MM.1S (cell line): Measurements from ENCODE around the gene LINGO4.

Experiments used
- DNase-seq: peaks from one replicate; pipeline ENCODE4 v3.0.0-alpha.2; 2015
- H2AFZ ChIP-seq: fragments of 300-600 bp; sonication (generic); 2 replicates; pipeline ENCODE4 v1.6.0; 2016; ENCODE audit warnings: antibody characterized with exemption, low read length
- H3F3A ChIP-seq: fragments of 300-600 bp; sonication (generic); 2 replicates; pipeline ENCODE4 v1.6.1; 2016; ENCODE audit warnings: mild to moderate bottlenecking, antibody characterized with exemption, low read length, moderate library complexity, mixed read lengths; ENCODE audit not compliant: insufficient read depth
- H3K27ac ChIP-seq: fragments of 300-600 bp; sonication (generic); 2 replicates; pipeline ENCODE4 v1.5.1; 2016; ENCODE audit warnings: mild to moderate bottlenecking, low read length
- H3K27me3 ChIP-seq: fragments of 300-600 bp; sonication (generic); replicated peaks from 2 replicates; pipeline ENCODE4 v1.6.0; 2016; ENCODE audit warnings: low read length; ENCODE audit not compliant: insufficient read depth
- H3K36me3 ChIP-seq: fragments of 300-600 bp; sonication (generic); replicated peaks from 2 replicates; pipeline ENCODE4 v1.6.1; 2016; ENCODE audit warnings: mild to moderate bottlenecking, low read length, mixed read lengths; ENCODE audit not compliant: insufficient read depth
- H3K4me1 ChIP-seq: fragments of 300-600 bp; sonication (generic); 2 replicates; pipeline ENCODE4 v1.6.1; 2016; ENCODE audit warnings: low read length, mixed read lengths
- H3K4me2 ChIP-seq: fragments of 300-600 bp; sonication (generic); 2 replicates; pipeline ENCODE4 v1.6.0; 2016; ENCODE audit warnings: low read depth, low read length
- H3K4me3 ChIP-seq: fragments of 300-600 bp; sonication (generic); 2 replicates; pipeline ENCODE4 v1.5.1; 2016; ENCODE audit warnings: low read length, mixed read lengths
- H3K79me2 ChIP-seq: fragments of 300-600 bp; sonication (generic); 2 replicates; pipeline ENCODE4 v1.6.1; 2016; ENCODE audit warnings: mixed run types, low read length, mixed read lengths
- H3K9ac ChIP-seq: fragments of 300-600 bp; sonication (generic); 2 replicates; pipeline ENCODE4 v1.6.1; 2016; ENCODE audit warnings: low read length, mixed read lengths
- H3K9me2 ChIP-seq: fragments of 300-600 bp; sonication (generic); replicated peaks from 2 replicates; pipeline ENCODE4 v1.6.1; 2016; ENCODE audit warnings: mild to moderate bottlenecking, low read length, mixed read lengths; ENCODE audit not compliant: insufficient read depth
- H3K9me3 ChIP-seq: fragments of 300-600 bp; sonication (generic); replicated peaks from 2 replicates; pipeline ENCODE4 v1.6.1; 2016; ENCODE audit warnings: mild to moderate bottlenecking, low read length, mixed read lengths; ENCODE audit not compliant: insufficient read depth
- H4K20me1 ChIP-seq: fragments of 300-600 bp; sonication (generic); 2 replicates; pipeline ENCODE4 v1.6.1; 2016; ENCODE audit warnings: mild to moderate bottlenecking, low read length, moderate library complexity, mixed read lengths; ENCODE audit not compliant: insufficient read depth
- CTCF ChIP-seq: fragments of 300-600 bp; sonication (generic); IDR thresholded peaks from 2 replicates; pipeline ENCODE4 v1.5.1; 2016; ENCODE audit warnings: antibody characterized with exemption, low read length, mixed read lengths
- EZH2 ChIP-seq: fragments of 300-600 bp; sonication (generic); optimal IDR thresholded peaks from 2 replicates; pipeline ENCODE3; 2017; ENCODE audit warnings: low read depth, mild to moderate bottlenecking, antibody characterized with exemption, low read length, mixed read lengths
- EZH2phosphoT487 ChIP-seq: fragments of 300-600 bp; sonication (generic); IDR thresholded peaks from 2 replicates; pipeline ENCODE4 v1.6.1; 2018; ENCODE audit warnings: antibody characterized with exemption, low read length

Gene LINGO4

GRCh38 chr1:151806170-151806569 is 951 bp upstream of the LINGO4 start:
- Histone ChIP-seq H3K4me3 (no peak overlapping the region), H3F3A (no peaks in the 10 kb centered on the region), H3K27me3 (no peaks in the 10 kb centered on the region; the same call in 1 of the 2 replicates), H3K27ac (no peak overlapping the region), H3K79me2 (no peaks in the 10 kb centered on the region), H3K36me3 (no peaks in the 10 kb centered on the region), H3K9me3 (no peaks in the 10 kb centered on the region), H4K20me1 (no peaks in the 10 kb centered on the region), H3K4me1 (no peaks in the 10 kb centered on the region), H2AFZ (no peak overlapping the region), H3K4me2 (no peak overlapping the region), H3K9ac (no peak overlapping the region), H3K9me2 (no peaks in the 10 kb centered on the region)
- TF ChIP-seq EZH2phosphoT487 (no peak), CTCF (no peak), EZH2 (no peak)
- no peak for DNase-seq

GRCh38 chr1:151803915-151804314 is 1.3 kb downstream of the LINGO4 start:
- Histone ChIP-seq H3K4me2 (no peak overlapping the region), H3K27ac (no peak overlapping the region), H3K4me3 (no peak overlapping the region), H2AFZ (no peak overlapping the region), H3K9me2 (no peaks in the 10 kb centered on the region), H3K9me3 (no peaks in the 10 kb centered on the region), H3K27me3 (no peaks in the 10 kb centered on the region; the same call in 1 of the 2 replicates), H3K4me1 (no peaks in the 10 kb centered on the region), H3K9ac (no peak overlapping the region), H3K79me2 (no peaks in the 10 kb centered on the region), H4K20me1 (no peaks in the 10 kb centered on the region), H3K36me3 (no peaks in the 10 kb centered on the region), H3F3A (no peaks in the 10 kb centered on the region)
- TF ChIP-seq EZH2, result no peak
- no peak for DNase-seq

- no peaks in the 10 kb centered on the region for H3K36me3 ChIP-seq
- no peak for DNase-seq
- no peaks in the 10 kb centered on the region; the same call in 1 of the 2 replicates for H3K27me3 ChIP-seq
- no peak overlapping the region for H3K4me2 ChIP-seq
- H3K9me2 ChIP-seq, result no peaks in the 10 kb centered on the region
- H4K20me1 ChIP-seq, result no peaks in the 10 kb centered on the region
- H3K4me3 ChIP-seq, result no peak overlapping the region
- no peaks in the 10 kb centered on the region for H3K79me2 ChIP-seq
- H3K9me3 ChIP-seq, result no peaks in the 10 kb centered on the region
- no peak for TF ChIP-seq CTCF
- no peak for TF ChIP-seq EZH2
- TF ChIP-seq EZH2phosphoT487, result no peak
- no peak overlapping the region for H3K9ac ChIP-seq
- H3K27ac ChIP-seq, result no peak overlapping the region
- H2AFZ ChIP-seq, result no peak overlapping the region
- H3K4me1 ChIP-seq, result no peaks in the 10 kb centered on the region
- no peaks in the 10 kb centered on the region for H3F3A ChIP-seq
These were observed 2.1 kb downstream of the LINGO4 start for GRCh38 chr1:151803164-151803563.

GRCh38 chr1:151802372-151802771 is 2.8 kb downstream of the LINGO4 start:
- TF ChIP-seq EZH2 (no peak), EZH2phosphoT487 (no peak), CTCF (no peak)
- H3F3A ChIP-seq, result no peaks in the 10 kb centered on the region
- no peak overlapping the region for H3K4me3 ChIP-seq
- no peak overlapping the region for H3K4me2 ChIP-seq
- no peaks in the 10 kb centered on the region; the same call in 1 of the 2 replicates for H3K27me3 ChIP-seq
- H2AFZ ChIP-seq, result no peak overlapping the region
- H3K36me3 ChIP-seq, result no peaks in the 10 kb centered on the region
- H3K4me1 ChIP-seq, result no peaks in the 10 kb centered on the region
- H3K9ac ChIP-seq, result no peak overlapping the region
- no peaks in the 10 kb centered on the region for H3K9me2 ChIP-seq
- no peak for DNase-seq
- no peak overlapping the region for H3K27ac ChIP-seq
- no peaks in the 10 kb centered on the region for H3K9me3 ChIP-seq
- H4K20me1 ChIP-seq, result no peaks in the 10 kb centered on the region
- H3K79me2 ChIP-seq, result no peaks in the 10 kb centered on the region
